Mononuclear cell (primary cell): Measurements from ENCODE around the gene NPY5R. TPM values are rescaled to one million over a fixed set of nuclear protein-coding genes. Genes with fewer than 3 reads are reported as not detected.

ENCODE experiments used
- H3K27me3 ChIP-seq: 2 replicates; pipeline ENCODE4 v1.6.0; 2011; ENCODE audit warnings: low read length, control low read depth; ENCODE audit not compliant: insufficient read depth
- H3K4me1 ChIP-seq: 2 replicates; pipeline ENCODE4 v1.5.1; 2011; ENCODE audit warnings: mild to moderate bottlenecking, low read length, control low read depth; ENCODE audit not compliant: insufficient read depth
- H3K4me3 ChIP-seq: 2 replicates; pipeline ENCODE4 v1.5.1; 2011; ENCODE audit warnings: mild to moderate bottlenecking, low read length, moderate library complexity
- H3K9me3 ChIP-seq: 2 replicates; pipeline ENCODE4 v1.5.1; 2011; ENCODE audit warnings: low read depth, mild to moderate bottlenecking, control low read depth, low read length
- total RNA-seq: library from RNA; depleted of rRNA; stranded (reverse); fragments of >200 nt; gene quantifications from one replicate; pipeline ENCODE4 v1.2.3, GENCODE V29; 2012

NPY5R gene
- total RNA-seq, 1 donor: not detected

GRCh38 chr4:163367651-163368050, 24.0 kb downstream of the NPY5R start:
- Histone ChIP-seq H3K4me3 (no peak overlapping the region), H3K9me3 (no peaks in the 10 kb centered on the region), H3K4me1 (no peaks in the 10 kb centered on the region), H3K27me3 (peaks cover 3% of the 10 kb centered on the region)

- H3K9me3 ChIP-seq: no peaks in the 10 kb centered on the region
- no peak overlapping the region for H3K4me3 ChIP-seq
- peaks cover 3% of the 10 kb centered on the region for H3K27me3 ChIP-seq
- H3K4me1 ChIP-seq: no peaks in the 10 kb centered on the region
These were observed 28.3 kb downstream of the NPY5R start for GRCh38 chr4:163372029-163372428.

- no peak overlapping the region for H3K4me3 ChIP-seq
- no peaks in the 10 kb centered on the region for H3K9me3 ChIP-seq
- no peaks in the 10 kb centered on the region for H3K4me1 ChIP-seq
- no peaks in the 10 kb centered on the region for H3K27me3 ChIP-seq
These were observed 35.0 kb downstream of the NPY5R start for GRCh38 chr4:163378661-163379060.

GRCh38 chr4:163380703-163381102, 37.0 kb downstream of the NPY5R start:
- H3K4me1 ChIP-seq: no peaks in the 10 kb centered on the region
- H3K9me3 ChIP-seq: no peaks in the 10 kb centered on the region
- no peak overlapping the region for H3K4me3 ChIP-seq
- H3K27me3 ChIP-seq: no peaks in the 10 kb centered on the region

GRCh38 chr4:163382178-163382869, 38.6 kb downstream of the NPY5R start:
- H3K27me3 ChIP-seq: no peaks in the 10 kb centered on the region
- no peak overlapping the region for H3K4me3 ChIP-seq
- no peaks in the 10 kb centered on the region for H3K9me3 ChIP-seq
- no peaks in the 10 kb centered on the region for H3K4me1 ChIP-seq

- no peaks in the 10 kb centered on the region for H3K9me3 ChIP-seq
- H3K4me1 ChIP-seq: no peaks in the 10 kb centered on the region
- H3K27me3 ChIP-seq: no peaks in the 10 kb centered on the region
- H3K4me3 ChIP-seq: no peak overlapping the region
These were observed 40.7 kb downstream of the NPY5R start for GRCh38 chr4:163384434-163384833.

- Histone ChIP-seq H3K4me1 (no peaks in the 10 kb centered on the region), H3K4me3 (no peak overlapping the region), H3K27me3 (no peaks in the 10 kb centered on the region), H3K9me3 (no peaks in the 10 kb centered on the region)
These were observed 41.2 kb downstream of the NPY5R start for GRCh38 chr4:163384926-163385325.

- no peaks in the 10 kb centered on the region for H3K9me3 ChIP-seq
- no peaks in the 10 kb centered on the region for H3K4me1 ChIP-seq
- no peaks in the 10 kb centered on the region for H3K27me3 ChIP-seq
- no peak overlapping the region for H3K4me3 ChIP-seq
These were observed 41.8 kb downstream of the NPY5R start for GRCh38 chr4:163385466-163385865.

- peaks cover 2% of the 10 kb centered on the region for H3K27me3 ChIP-seq
- no peaks in the 10 kb centered on the region for H3K4me1 ChIP-seq
- H3K9me3 ChIP-seq: no peaks in the 10 kb centered on the region
- H3K4me3 ChIP-seq: no peak overlapping the region
These were observed 48.1 kb downstream of the NPY5R start for GRCh38 chr4:163391756-163392155.

GRCh38 chr4:163392328-163392727, 48.6 kb downstream of the NPY5R start:
- H3K4me1 ChIP-seq: no peaks in the 10 kb centered on the region
- H3K4me3 ChIP-seq: no peak overlapping the region
- H3K27me3 ChIP-seq: peaks cover 2% of the 10 kb centered on the region
- H3K9me3 ChIP-seq: no peaks in the 10 kb centered on the region

- Histone ChIP-seq H3K27me3 (peaks cover 2% of the 10 kb centered on the region), H3K4me1 (no peaks in the 10 kb centered on the region), H3K4me3 (no peak overlapping the region), H3K9me3 (no peaks in the 10 kb centered on the region)
These were observed 49.8 kb downstream of the NPY5R start for GRCh38 chr4:163393471-163393870.

- H3K27me3 ChIP-seq: peaks cover 2% of the 10 kb centered on the region
- no peaks in the 10 kb centered on the region for H3K4me1 ChIP-seq
- H3K9me3 ChIP-seq: no peaks in the 10 kb centered on the region
- H3K4me3 ChIP-seq: no peak overlapping the region
These were observed 51.4 kb downstream of the NPY5R start for GRCh38 chr4:163395055-163395454.

- no peak overlapping the region for H3K4me3 ChIP-seq
- H3K4me1 ChIP-seq: no peaks in the 10 kb centered on the region
- H3K9me3 ChIP-seq: no peaks in the 10 kb centered on the region
- H3K27me3 ChIP-seq: peaks cover 2% of the 10 kb centered on the region
These were observed 52.1 kb downstream of the NPY5R start for GRCh38 chr4:163395758-163396157.

- H3K27me3 ChIP-seq: no peaks in the 10 kb centered on the region
- no peaks in the 10 kb centered on the region for H3K9me3 ChIP-seq
- no peak overlapping the region for H3K4me3 ChIP-seq
- H3K4me1 ChIP-seq: no peaks in the 10 kb centered on the region
These were observed 54.5 kb downstream of the NPY5R start for GRCh38 chr4:163398238-163398637.

GRCh38 chr4:163400911-163401310, 57.2 kb downstream of the NPY5R start:
- Histone ChIP-seq H3K4me1 (no peaks in the 10 kb centered on the region), H3K4me3 (no peak overlapping the region), H3K27me3 (no peaks in the 10 kb centered on the region), H3K9me3 (no peaks in the 10 kb centered on the region)
